ENCODE results near the gene ZNF444.

DNA sequence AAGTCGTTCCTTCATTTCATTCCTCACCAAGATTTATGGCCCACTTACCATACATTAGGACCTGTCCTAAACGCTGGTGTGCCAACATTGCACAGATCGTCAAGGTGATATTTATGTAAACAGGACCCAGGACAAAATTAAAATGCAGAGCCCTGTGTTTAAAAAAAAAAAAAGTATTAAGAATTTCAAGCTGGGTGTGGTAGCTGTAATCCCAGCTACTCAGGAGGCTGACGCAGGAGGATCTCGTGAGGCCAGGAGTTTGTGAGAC lies 6.5 kb upstream of the ZNF444 start:
- TF ChIP-seq, protein P1, sequence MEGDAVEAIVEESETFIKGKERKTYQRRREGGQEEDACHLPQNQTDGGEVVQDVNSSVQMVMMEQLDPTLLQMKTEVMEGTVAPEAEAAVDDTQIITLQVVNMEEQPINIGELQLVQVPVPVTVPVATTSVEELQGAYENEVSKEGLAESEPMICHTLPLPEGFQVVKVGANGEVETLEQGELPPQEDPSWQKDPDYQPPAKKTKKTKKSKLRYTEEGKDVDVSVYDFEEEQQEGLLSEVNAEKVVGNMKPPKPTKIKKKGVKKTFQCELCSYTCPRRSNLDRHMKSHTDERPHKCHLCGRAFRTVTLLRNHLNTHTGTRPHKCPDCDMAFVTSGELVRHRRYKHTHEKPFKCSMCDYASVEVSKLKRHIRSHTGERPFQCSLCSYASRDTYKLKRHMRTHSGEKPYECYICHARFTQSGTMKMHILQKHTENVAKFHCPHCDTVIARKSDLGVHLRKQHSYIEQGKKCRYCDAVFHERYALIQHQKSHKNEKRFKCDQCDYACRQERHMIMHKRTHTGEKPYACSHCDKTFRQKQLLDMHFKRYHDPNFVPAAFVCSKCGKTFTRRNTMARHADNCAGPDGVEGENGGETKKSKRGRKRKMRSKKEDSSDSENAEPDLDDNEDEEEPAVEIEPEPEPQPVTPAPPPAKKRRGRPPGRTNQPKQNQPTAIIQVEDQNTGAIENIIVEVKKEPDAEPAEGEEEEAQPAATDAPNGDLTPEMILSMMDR (IDR thresholded peaks at IDR 0.05; ENCODE audit: extremely low read depth in 1 of 2, insufficient read depth in 1 of 2, low read depth in 1 of 2, low read length in 2 of 2), result no peak
- TF ChIP-seq FOS (IDR thresholded peaks at IDR 0.05; ENCODE audit: borderline replicate concordance, insufficient read depth, low read length), result no peak
- TF ChIP-seq EZH2 (IDR thresholded peaks at IDR 0.05; ENCODE audit: borderline replicate concordance, low read depth, low read length, severe bottlenecking), result no peak

All from endothelial cell of umbilical vein (primary cell).